HTERT RPE-1 (cell line): ENCODE data around the gene MPZL1.

Experiments
- in situ Hi-C: fragments of 300-500 bp; cut with MboI; formaldehyde crosslinking; loops from 4 replicates; pipeline ENCODE4 v1.14.3; 2020; ENCODE audit warnings: low sequenced_read_pairs

The MPZL1 gene

DNA sequence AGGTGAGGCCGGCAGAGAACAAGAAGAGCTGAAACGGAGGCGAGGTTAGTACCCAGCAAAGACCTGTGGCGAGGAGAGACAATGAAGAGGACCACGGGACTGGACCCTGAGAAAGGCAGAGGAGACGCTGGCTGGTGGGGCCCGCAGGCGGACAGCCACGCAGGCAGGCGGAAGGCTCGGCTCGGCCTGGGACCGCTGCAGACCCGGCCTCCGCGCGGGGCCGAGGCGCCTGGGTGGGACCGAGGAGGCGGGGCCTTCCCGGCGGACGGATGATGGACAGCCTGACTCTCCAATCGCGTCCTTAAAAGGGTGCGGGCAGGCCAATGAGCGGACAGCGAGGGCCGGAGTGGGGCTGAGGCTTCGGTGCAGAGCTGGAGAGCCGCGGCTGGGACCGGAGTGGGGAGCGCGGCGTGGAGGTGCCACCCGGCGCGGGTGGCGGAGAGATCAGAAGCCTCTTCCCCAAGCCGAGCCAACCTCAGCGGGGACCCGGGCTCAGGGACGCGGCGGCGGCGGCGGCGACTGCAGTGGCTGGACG is at the start of gene MPZL1:
Gene MPZL1 (plus strand): TSS at position 366 of the 535 bp plus-strand sequence. CDS start 170 bp downstream, outside the sequence.
- in situ Hi-C loops = no loop called here

DNA sequence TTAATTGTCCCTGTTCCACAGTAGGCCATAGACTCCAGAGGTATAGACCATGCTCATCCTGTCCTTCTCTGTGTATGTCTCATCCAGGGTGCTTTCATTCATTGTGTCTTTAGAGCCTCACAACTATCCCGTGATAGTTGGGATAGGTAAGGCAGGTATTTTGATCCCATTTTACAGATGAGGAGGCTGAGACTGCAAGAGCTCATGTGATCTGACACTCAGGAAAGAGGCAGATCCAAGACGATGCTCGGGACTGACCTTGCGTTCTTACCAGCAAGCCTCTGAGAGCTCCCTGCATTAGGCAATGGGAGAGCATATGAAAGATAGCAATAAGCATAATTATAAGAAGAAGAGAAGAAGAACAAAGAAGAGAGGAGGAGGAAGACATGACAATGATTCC is 49.0 kb upstream of the MPZL1 start:
- in situ Hi-C loops = no loop called here

DNA sequence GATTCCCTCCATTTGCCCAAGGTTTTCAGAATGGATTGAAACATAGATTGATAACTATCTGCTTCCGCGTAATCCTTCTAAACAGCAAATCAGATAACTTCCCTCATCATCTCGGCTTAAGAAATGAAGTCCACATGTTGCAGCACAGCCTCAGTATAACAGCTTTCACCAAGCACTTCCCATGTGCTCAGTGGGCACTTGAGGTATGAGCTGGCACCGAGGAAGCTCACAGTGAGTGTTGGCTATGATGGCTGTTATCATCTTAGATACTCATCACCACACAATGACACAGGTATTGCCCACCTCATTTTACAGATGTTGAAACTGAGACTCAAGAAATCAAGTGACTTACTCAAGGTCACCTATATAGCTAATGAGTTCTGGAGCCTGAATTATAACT is 48.5 kb upstream of the MPZL1 start:
- in situ Hi-C loops = no loop called here

DNA sequence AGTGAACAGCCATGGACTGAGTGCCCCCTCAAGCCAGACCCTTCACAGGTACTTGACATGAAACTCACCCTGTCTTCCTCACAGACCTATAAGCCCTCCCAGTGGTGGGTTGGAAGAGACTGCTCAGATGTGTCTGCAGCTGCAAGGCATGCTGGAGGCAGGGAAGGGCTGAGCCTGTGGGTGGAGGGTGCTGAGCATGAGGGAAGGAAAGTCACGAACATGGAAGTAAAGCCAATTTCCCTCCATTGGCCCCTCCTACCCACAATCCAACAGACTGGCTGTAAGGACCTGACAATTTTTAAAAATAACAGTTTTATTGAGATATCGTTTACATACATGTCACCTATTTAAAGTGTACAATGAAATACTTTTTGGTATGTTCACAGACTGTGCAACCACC is 47.6 kb upstream of the MPZL1 start:
- in situ Hi-C loops = no loop called here

DNA sequence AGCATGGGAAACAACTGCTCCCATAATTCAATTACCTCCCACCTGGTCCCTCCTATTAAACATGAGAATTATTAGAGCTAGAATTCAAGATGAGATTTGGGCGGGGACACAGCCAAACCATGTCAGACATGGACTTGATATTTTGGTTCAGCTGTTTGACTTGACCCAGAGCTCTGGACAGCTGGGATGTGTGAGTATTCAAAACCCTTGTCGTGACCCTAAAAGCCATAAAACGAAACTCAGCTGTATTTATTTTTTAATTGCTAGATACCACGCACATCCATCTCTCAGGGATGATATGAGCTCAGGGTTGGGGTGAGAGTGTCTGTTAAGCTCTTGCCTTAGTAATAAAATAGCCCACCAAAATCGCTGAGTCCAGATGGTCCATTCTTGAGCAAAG is 46.3 kb upstream of the MPZL1 start:
- in situ Hi-C loops = no loop called here

DNA sequence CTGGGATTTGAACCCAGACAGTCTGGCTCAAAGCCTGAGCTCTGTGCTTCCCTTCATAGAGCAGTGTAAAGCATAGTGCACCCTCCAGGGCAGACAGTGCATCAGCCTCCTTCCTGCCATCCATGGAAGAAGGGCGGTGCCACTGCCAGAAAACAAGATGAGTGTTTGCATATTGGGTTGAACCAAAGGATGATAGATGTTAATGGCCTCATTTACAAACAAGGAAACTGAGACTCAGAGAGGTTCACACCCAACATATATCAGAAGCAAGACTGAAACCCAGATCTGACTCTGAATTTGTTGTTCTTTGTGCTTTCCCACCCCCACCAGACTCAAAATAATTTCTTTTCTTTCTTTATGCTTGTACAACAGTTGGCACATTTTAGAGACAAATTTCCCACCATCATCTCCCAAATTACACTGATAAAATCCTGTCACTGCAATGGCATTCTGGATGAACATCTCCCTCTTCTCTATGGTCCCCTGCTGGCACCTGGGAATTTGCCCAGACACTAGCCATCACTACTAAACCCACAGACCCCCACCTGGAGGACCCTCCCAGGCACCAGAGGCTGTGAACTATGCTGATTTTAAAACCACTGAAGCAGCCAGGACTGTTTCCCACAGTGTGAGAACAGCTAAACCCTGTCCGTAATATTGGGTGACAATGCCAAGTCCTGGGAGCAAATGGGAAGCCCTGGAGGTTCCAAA is 45.4 kb upstream of the MPZL1 start:
- in situ Hi-C loops = no loop called here

DNA sequence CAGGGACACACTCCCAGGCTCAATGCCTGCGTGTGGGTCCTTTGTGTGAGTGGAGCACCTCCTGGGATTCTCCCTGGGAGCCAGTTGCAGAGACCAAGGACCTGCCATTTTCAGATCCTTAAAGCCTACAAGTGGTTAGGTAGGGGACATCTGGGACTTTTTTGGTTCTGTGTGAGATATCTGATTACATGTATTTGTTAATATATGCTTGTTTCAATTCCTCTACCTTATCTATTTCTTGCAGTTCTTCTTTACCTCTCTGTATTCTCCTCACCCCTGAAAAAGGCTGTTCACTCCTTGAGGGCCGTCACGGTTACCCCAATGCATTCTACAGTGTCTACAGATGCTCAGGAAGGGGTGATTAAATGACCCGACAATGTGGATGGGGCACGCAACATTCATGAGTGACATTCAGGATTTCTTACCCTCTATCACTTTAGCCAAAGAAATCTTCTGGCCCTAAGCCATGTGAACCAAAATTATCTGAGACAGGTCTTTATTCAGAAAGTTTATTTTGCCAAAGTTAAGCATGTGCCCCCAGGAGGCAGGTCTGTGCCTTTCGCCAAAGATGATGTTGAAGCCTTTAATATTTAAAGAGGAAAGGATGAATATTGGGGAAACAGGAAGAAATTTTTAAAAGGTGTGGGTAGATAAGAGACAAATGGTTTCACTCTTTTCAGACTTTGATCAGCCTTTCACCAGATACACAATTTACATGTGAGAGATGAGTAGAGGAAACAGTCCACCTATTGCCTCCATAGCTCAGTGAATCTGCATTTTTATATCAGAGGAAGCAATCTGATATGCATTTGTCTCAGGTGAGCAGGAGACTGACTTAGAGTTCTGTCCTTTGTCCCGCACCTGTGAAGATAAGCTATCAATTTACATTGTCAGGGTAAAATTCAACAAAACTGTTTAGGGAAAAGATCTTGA is 44.6 kb upstream of the MPZL1 start:
- in situ Hi-C loops = no loop called here

DNA sequence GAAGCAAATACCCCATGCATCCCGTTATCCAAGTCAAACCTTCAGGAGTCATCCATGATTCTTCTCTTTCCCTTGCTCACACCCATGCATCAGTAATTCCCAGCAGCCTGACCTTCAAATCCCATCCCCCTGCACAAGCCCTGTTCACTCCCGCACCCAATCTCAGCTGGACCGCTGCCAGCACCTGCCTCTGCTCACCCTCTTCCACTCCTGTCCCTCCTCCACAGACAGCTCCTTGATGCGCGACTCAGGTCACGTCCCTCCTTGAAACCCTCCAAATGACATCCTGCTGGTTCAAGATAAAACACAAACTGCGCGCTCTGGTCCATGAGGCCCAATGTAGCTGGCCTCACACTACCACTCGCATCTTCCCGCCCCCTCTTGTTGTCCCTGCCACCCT is 43.4 kb upstream of the MPZL1 start:
- in situ Hi-C loops = no loop called here

DNA sequence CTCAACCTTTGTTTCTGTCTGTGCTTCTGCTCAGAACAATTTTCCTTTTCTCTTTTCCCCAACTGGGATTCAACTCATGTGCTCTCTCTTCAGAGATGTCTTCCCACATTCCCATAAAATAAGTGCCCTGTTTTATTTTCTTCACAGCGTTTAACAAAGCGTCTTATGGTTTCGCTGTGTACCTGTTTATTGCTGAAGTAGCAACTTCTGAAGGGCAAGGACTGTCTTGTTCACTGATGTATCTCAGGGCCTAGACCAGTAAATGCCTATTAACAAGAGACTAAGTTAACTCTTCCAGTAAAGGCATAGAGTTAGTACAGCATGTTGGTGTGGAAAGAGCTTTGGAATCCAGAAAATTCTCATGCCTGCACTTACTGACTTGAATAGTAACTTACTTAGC is 42.9 kb upstream of the MPZL1 start:
- in situ Hi-C loops = no loop called here

DNA sequence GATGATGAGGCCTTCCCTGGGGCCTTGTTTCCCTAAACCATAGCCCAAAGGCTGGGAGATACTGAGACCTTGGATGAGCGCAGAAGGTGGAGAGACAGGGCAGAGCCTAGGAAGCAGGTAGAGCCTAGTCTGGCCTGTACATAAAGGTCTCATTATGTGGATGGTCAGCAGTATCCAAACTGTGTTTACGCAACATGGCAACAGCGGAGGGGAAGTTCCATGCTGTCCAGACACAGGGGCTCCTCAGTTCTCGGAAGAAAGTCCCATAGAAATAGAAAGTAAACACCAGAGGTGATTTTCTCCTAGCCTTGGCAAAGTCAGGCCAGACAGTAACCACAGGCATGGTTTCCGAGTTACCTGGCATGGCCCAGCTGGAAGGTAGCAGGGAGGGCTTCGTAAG is 42.1 kb upstream of the MPZL1 start:
- in situ Hi-C loops = no loop called here

DNA sequence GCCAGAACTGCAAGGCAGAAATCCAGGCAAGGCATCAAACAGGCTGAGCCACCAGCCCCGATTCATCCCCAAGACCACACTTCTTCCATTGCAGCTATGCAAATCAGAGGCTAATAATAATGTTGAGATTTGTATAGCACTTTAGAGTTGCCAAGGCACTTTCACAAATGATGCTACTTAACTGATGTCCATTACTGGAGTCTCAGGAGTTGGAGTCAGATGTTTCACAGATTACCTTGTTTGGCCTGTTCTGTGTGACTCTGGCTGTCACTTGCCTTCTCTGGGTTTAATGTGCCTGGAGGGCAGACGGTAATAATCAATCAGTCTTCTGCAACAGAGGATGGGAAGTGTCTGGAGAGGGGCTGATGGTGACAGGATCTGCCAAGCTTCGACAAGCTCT is 40.8 kb upstream of the MPZL1 start:
- in situ Hi-C loops = no loop called here

DNA sequence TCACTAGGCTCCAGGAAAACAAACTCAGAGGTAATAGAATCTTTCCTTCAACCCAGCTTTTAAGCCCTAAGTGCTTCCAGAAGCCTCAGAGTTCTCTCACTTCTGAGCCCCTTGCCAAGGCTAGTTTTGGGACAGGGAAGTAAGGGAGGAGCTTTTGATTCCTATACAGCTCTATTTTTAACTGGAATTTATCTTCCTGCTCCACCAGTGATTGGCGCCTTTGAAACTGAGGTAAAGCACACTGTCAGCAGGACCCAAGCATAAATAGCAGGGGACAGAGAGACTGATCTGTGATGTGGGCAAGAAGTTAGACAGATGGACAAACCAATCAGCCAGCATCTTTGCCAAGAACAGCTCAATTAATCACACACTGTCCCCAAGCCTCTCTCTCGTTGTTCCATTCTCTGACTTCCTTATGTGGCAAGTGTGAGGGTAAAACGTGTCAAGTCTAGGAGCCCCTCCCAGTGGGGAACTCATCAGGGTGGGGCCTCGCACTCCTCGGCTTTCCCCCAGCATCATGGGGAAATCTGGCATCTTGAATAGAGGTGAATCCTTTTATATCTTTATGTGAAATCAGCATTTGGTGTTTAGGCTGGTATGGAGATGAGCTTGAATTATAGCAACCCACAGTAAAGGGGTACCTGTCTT is 40.2 kb upstream of the MPZL1 start:
- in situ Hi-C loops = no loop called here

DNA sequence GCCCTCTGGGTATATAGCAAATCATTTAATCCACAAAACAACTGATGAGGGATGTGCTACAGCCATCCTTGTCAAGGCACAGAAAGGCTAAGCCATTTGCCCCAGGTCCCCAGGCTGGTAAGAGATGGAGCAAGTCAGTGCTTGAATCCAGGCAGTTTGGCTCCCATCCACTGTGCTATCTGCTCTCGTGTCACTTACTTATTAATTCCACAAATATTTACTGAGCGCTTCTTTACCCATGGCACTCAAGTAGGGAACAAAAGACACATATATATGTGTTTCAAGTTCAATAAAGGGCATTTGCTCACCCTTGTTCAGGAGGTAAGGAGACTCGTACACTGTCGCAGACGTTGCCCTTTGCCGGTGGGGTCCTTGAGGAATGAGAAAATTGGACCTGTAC is 38.6 kb upstream of the MPZL1 start:
- in situ Hi-C loops = no loop called here

DNA sequence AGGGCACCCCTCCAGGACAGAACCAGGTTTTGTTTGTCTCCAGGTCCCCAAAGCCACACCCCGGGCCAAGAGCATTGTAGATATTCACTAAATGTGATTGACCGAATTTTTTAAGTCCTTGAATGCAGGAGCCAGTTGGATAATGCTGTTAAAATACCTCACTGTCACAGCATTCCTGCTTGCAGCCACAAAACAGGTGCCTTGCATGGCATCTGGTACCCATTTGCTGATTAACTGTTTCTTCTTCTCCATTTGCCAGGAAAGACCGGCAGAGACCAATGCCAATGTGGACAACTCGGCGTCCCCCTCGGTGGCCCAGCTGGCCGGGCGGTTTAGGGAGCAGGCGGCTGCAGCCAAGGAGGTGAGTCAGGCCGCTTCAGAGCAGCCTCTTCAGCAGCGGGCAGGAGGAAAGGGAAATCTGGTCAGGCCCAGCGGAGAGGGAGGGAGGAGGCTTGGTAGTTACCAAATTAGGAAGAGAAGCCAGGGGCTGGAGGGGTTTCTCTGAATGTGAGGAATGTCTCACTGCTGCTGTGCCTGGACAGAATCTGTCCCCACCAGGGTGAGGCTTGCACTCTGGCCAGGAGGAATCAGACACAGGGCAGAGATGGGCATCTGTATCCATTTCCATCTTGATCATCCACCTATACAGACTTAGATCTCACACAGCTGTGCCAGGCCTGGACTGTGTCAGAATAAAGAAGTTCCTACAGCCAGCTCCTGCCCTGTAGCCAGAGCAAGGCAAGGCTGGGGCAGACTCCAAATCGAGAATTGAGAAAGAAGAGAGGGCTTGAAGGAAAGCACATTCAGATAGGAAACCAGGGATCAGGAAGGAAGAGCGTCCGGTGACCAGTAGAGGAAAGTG is 37.9 kb upstream of the MPZL1 start:
- in situ Hi-C loops = no loop called here

DNA sequence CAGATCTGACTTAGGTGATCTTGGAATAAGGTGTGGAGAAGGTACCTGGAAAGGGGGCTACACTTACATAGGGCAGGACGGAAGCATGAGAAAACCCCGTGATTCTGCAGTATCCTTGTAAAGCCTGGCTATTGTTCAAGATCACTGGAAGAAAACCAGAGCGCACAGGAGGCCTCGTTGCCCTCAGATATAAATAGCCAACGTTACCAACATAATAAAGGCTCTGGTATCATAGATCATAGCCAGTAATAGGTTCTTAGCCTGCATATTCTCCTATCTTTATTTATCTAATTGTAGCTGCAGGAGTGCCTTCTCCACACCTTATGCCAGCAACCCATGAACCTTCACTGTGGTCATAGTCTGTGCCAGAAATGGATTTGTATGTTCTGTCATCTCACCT is 35.9 kb upstream of the MPZL1 start:
- in situ Hi-C loops = no loop called here

DNA sequence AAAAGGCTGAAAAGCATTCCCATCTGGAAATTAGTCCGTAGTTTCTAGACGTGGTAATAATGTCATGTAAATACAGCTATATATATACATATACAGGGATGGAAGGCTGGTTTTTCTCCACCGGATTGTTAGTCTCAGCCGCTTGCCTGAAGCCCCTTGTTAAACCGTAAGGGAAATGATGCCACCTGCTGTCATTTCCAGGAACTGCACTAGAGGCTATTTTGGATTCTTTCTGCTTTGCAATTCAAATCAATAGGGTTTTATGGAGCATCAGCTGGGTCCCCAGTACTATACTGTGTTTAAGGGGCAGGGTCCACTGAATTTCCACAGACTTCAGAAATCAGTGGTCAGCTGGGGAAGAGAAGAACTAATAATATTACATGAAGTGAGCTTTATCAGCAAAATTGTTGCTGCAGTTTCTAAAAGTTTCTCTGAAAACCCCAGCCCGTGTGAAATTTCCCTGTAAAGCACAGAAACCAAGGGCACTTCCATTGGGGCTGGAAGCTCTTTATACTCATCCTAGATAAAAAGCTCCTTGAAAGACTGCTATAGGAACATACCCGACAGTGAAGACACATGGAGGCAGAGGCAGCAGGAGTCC is 33.8 kb upstream of the MPZL1 start:
- in situ Hi-C loops = no loop called here

DNA sequence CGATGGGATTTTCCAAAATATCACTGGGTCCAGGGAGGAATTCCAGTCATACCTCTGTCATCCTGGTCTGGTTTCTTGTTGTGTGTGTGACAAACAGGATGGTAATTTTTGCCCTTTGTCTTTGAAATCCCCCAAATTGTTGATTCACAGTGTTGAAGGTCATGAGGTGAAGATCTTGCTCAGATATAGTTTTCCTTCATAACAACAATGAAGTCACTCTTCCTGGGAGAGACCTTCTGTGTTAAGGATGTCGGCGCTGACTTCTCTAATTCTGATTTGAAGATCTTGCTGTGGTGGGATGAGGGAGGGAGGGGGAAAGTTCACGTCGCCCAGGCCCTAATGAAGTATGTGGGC is 32.2 kb upstream of the MPZL1 start:
- in situ Hi-C loops = no loop called here

DNA sequence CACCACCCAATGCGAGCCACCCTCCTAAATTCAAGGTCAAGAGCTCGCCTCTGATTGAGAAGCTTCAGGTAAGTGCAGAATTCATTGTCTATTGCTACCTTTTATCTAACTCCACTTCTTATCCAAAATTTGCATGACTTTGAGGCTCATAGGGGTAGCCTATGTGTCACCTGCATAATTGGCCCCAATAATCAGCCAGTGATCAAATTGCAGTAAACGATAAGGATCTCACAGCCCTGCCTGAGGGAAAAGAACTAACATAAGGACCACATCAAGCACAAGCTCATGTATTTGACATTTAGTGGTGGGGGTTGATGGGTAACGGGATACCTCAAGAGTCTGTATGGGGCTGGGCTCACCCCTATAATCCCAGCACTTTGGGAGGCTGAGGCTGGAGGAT is 31.7 kb upstream of the MPZL1 start:
- in situ Hi-C loops = no loop called here

DNA sequence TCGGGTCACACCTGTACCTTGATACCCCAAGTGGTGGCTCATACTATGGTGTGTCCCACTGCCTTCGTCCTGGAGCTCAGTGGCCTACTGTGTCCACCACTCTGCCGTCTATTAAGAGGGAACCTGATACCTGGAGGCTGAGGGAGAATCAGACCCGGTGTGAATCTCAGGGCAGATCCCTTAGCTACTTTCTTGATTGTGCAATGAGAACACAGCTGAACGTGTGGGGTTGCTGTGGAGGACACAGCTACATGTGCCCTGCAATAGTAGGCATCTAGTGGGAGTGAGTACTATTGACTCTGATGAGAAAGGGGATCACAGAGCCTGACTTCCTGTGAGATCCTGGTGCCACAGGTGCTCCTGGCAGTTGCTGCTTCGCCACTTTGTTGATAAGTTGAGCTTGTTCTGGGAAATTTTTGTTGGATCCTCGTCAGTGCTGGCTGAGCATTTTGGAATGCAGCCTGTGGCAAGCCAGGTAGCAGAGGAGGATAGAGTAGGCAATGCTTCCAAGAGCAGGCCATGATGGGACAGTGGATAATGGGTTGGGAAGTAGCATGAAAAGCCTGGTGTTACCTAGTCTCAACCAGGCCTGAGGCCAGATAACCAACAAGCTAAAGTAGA is 28.2 kb upstream of the MPZL1 start:
- in situ Hi-C loops = no loop called here

DNA sequence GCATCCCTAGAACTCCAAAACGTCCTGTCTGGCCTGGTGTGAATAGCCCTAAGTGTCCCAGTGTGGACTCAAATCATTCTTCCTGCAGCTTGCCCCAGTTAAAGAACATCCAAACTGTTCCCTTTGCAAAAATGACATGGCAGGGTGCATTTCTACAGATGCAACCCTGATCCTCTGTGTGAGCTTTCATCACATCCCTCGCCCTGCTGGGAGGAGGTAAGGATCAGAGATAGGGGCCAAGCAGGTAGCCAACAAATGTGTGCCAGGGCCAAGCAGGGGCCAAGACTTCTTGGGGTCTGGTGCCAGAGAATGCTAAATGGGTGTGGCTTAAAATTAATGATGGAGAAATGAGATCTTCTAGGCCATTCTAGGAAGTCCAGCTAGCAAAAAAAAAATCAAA is 27.1 kb upstream of the MPZL1 start:
- in situ Hi-C loops = no loop called here
